GM12878 (cell line): Measurements from ENCODE around the gene ADAMTS2. TPM values are rescaled to one million over a fixed set of nuclear protein-coding genes. Genes with fewer than 3 reads are reported as not detected.

Source experiments
- ATAC-seq: fragments of 200-7000 bp; cut with Tn5 transposase; 3 replicates; pipeline ENCODE4 v1.9.1; 2020; ENCODE audit warnings: mild to moderate bottlenecking, moderate library complexity
- BruUV-seq: library from RNA; stranded (reverse); fragments of 400-500 nt; replicated peaks from 2 replicates; lab custom pipeline; 2021; lab: Mats Ljungman, UMichigan
- CTCF ChIA-PET: fragments of 300-600 bp; sonication (Branson Sonifier 250); formaldehyde crosslinking; extraction: SDS; loops from one replicate; lab custom pipeline; 2021; ENCODE audit warnings: inconsistent platforms; lab: Yijun Ruan, JAX
- POLR2A ChIA-PET: fragments of 350-600 bp; formaldehyde crosslinking; extraction: SDS; loops from one replicate; lab custom pipeline; 2021; ENCODE audit warnings: inconsistent platforms; lab: Charles Lee
- RAD21 ChIA-PET: fragments of 300-600 bp; sonication (Branson Sonifier 250); formaldehyde crosslinking; loops from one replicate; lab custom pipeline; 2023; ENCODE audit warnings: antibody characterized with exemption; ENCODE audit not compliant: unreplicated experiment; lab: Charles Lee
- SMC1A ChIA-PET: fragments of 300-600 bp; sonication (Branson Sonifier 250); formaldehyde crosslinking; loops from one replicate; lab custom pipeline; 2023; ENCODE audit not compliant: unreplicated experiment, uncharacterized antibody; lab: Charles Lee
- DNase-seq: peaks from one replicate; pipeline ENCODE4 v3.0.0-alpha.2; 2011; ENCODE audit warnings: low read depth, low spot score
- FAIRE-seq: peaks from 3 replicates; lab custom pipeline; 2011; peaks lifted over from hg19 to GRCh38; lab: Jason Lieb, UNC
- H2AFZ ChIP-seq: 2 replicates; pipeline ENCODE4 v1.6.0; 2011; ENCODE audit warnings: low read depth, low read length, control low read depth; ENCODE audit not compliant: control insufficient read depth
- H3K27ac ChIP-seq: 2 replicates; pipeline ENCODE4 v1.5.1; 2011; ENCODE audit warnings: control low read depth; ENCODE audit not compliant: control insufficient read depth, insufficient read depth
- H3K27me3 ChIP-seq, 2 experiments: replicated peaks in 1 of 2; 2 replicates each; pipeline versions ENCODE4 v1.6.0 to v1.6.1; 2011; ENCODE audit warnings: low read length in 1 of 2; ENCODE audit not compliant: control insufficient read depth in 2 of 2, insufficient read depth in 2 of 2
- H3K36me3 ChIP-seq, 2 experiments: 2 replicates each; pipeline ENCODE4 v1.5.1; 2011; ENCODE audit warnings: low read length in 1 of 2; ENCODE audit not compliant: control insufficient read depth in 2 of 2, insufficient read depth in 2 of 2
- H3K4me1 ChIP-seq: 2 replicates; pipeline ENCODE4 v1.6.1; 2011; ENCODE audit warnings: mild to moderate bottlenecking, low read length, moderate library complexity, mixed read lengths; ENCODE audit not compliant: control insufficient read depth, insufficient read depth
- H3K4me2 ChIP-seq: 2 replicates; pipeline ENCODE4 v1.6.0; 2011; ENCODE audit warnings: control low read depth; ENCODE audit not compliant: control insufficient read depth, insufficient read depth
- H3K4me3 ChIP-seq: fragments of 200-600 bp; sonication (generic); 2 replicates; pipeline ENCODE4 v1.5.1; 2016
- H3K79me2 ChIP-seq: 2 replicates; pipeline ENCODE4 v1.6.0; 2011; ENCODE audit warnings: low read length; ENCODE audit not compliant: control insufficient read depth, insufficient read depth
- H3K9ac ChIP-seq: 2 replicates; pipeline ENCODE4 v1.8.0; 2011; ENCODE audit warnings: low read length, control low read depth, mixed read lengths; ENCODE audit not compliant: control insufficient read depth, insufficient read depth
- H3K9me3 ChIP-seq: replicated peaks from 3 replicates; pipeline ENCODE4 v1.5.1; 2011; ENCODE audit warnings: mild to moderate bottlenecking, low read length; ENCODE audit not compliant: control insufficient read depth, insufficient read depth
- H4K20me1 ChIP-seq: 2 replicates; pipeline ENCODE4 v1.6.0; 2011; ENCODE audit not compliant: control insufficient read depth, insufficient read depth
- FOS ChIP-seq: IDR thresholded peaks from 3 replicates; pipeline ENCODE4 v1.6.1; 2011; ENCODE audit warnings: borderline replicate concordance; ENCODE audit not compliant: insufficient read length; ENCODE audit errors: extremely low read depth
- GABPA ChIP-seq: IDR thresholded peaks from 2 replicates; pipeline ENCODE4 v1.6.1; 2014; ENCODE audit warnings: antibody characterized with exemption, low read depth, mild to moderate bottlenecking, inconsistent platforms
- GATAD2B ChIP-seq: fragments of 450-650 bp; conservative IDR thresholded peaks from 2 replicates; pipeline ENCODE4 v1.6.1; 2017; ENCODE audit warnings: low read depth, mild to moderate bottlenecking, moderate library complexity
- IKZF2 ChIP-seq, 2 experiments: fragments of 450-650 bp; IDR thresholded peaks; 2 replicates each; pipeline ENCODE4 v1.6.1; 2017; ENCODE audit warnings: mild to moderate bottlenecking in 2 of 2, moderate library complexity in 2 of 2
- KAT2A ChIP-seq: conservative IDR thresholded peaks from 2 replicates; pipeline ENCODE4 v1.6.1; 2011; ENCODE audit warnings: low read depth, low read length; ENCODE audit not compliant: control insufficient read depth
- NFXL1 ChIP-seq: fragments of 450-650 bp; IDR thresholded peaks from 2 replicates; pipeline ENCODE4 v1.6.1; 2017; ENCODE audit warnings: antibody characterized with exemption, mild to moderate bottlenecking, borderline replicate concordance
- NFYB ChIP-seq: IDR thresholded peaks from 2 replicates; pipeline ENCODE4 v1.6.1; 2011; ENCODE audit warnings: low read depth, mild to moderate bottlenecking, low read length, improper control_type of control experiment, moderate library complexity; ENCODE audit not compliant: insufficient read depth
- NRF1 ChIP-seq: conservative IDR thresholded peaks from 2 replicates; pipeline ENCODE4 v1.6.1; 2011; ENCODE audit warnings: mild to moderate bottlenecking, low read depth, low read length, improper control_type of control experiment
- RAD21 ChIP-seq: IDR thresholded peaks from 2 replicates; pipeline ENCODE4 v1.6.1; 2011; ENCODE audit warnings: mild to moderate bottlenecking, low read depth, low read length, moderate library complexity; ENCODE audit not compliant: insufficient read depth
- SMAD1 ChIP-seq: fragments of 450-650 bp; IDR thresholded peaks from 2 replicates; pipeline ENCODE4 v1.6.1; 2018; ENCODE audit warnings: mild to moderate bottlenecking, low read depth; ENCODE audit not compliant: partially characterized antibody
- SMARCA5 ChIP-seq: fragments of 450-650 bp; IDR thresholded peaks from 2 replicates; pipeline ENCODE4 v1.6.1; 2017; ENCODE audit warnings: mild to moderate bottlenecking
- WGBS: methylation state at CpG from one replicate; pipeline ENCODE4 v1.1.6; 2016; ENCODE audit warnings: low lambda C conversion rate; ENCODE audit not compliant: insufficient replicate concordance, insufficient coverage; ENCODE audit errors: missing lambda C conversion rate; 5-methylcytosine and 5-hydroxymethylcytosine counted together
- in situ Hi-C: fragments of 300-500 bp; cut with MboI; formaldehyde crosslinking; loops from 9 replicates; pipeline ENCODE4 v1.14.3; 2018; ENCODE audit warnings: mixed read lengths
- intact Hi-C: fragments of 100-400 bp; cut with micrococcal nuclease; formaldehyde crosslinking; loops from one replicate; pipeline ENCODE4 v1.14.2; 2022; ENCODE audit not compliant: unreplicated experiment
- polyA plus RNA-seq, 11 experiments: library from polyadenylated mRNA; depleted of rRNA in 4 of 11; unstranded in 6 of 11; stranded (reverse) in 5 of 11; fragments of >200 nt; fragmentation: Nextera tagmentation in 4 of 11; fragmentation: Illumina TruSeq in 1 of 11; extraction: Ambion mirVana in 4 of 11; extraction: Trizol in 1 of 11; gene quantifications; 1 replicate in 1 of 11; 2 replicates in 10 of 11; pipeline versions ENCODE4 v1.2.1 to v1.2.3, GENCODE V29; 2011 to 2016; ENCODE audit warnings: inconsistent platforms in 2 of 11, missing spikeins in 2 of 11, low read depth in 1 of 11
- total RNA-seq, 4 experiments: library from RNA; depleted of rRNA in 3 of 4; stranded (reverse); fragments of >200 nt in 3 of 4; fragmentation: Illumina TruSeq in 1 of 4; extraction: Trizol in 1 of 4; gene quantifications; 2 replicates each; pipeline versions ENCODE4 v1.2.1 to v1.2.3, GENCODE V29; 2013 to 2021
- TF ChIP-seq, protein P1 (sequence below): fragments of 450-650 bp; IDR thresholded peaks from 2 replicates; pipeline ENCODE4 v1.6.1; 2017; ENCODE audit warnings: antibody characterized with exemption, mild to moderate bottlenecking, moderate library complexity
- TF ChIP-seq, protein P2 (sequence below): fragments of 150-350 bp; IDR thresholded peaks from 2 replicates; pipeline ENCODE4 v1.6.1; 2014; ENCODE audit warnings: mild to moderate bottlenecking, low read depth, low read length
- TF ChIP-seq, protein P3 (sequence below): fragments of 450-650 bp; conservative IDR thresholded peaks from 2 replicates; pipeline ENCODE4 v1.6.1; 2017; ENCODE audit warnings: mild to moderate bottlenecking, moderate library complexity
- TF ChIP-seq, protein P4 (sequence below): fragments of 450-650 bp; IDR thresholded peaks from 2 replicates; pipeline ENCODE4 v1.6.1; 2017; ENCODE audit warnings: mild to moderate bottlenecking

Gene ADAMTS2
- total and polyA plus RNA-seq, 10 of the 15 experiments (the other 5 are each of a cell fraction or from before 2014, with no cell fraction given): 0.03 to 0.05 TPM; not detected in 8

DNA sequence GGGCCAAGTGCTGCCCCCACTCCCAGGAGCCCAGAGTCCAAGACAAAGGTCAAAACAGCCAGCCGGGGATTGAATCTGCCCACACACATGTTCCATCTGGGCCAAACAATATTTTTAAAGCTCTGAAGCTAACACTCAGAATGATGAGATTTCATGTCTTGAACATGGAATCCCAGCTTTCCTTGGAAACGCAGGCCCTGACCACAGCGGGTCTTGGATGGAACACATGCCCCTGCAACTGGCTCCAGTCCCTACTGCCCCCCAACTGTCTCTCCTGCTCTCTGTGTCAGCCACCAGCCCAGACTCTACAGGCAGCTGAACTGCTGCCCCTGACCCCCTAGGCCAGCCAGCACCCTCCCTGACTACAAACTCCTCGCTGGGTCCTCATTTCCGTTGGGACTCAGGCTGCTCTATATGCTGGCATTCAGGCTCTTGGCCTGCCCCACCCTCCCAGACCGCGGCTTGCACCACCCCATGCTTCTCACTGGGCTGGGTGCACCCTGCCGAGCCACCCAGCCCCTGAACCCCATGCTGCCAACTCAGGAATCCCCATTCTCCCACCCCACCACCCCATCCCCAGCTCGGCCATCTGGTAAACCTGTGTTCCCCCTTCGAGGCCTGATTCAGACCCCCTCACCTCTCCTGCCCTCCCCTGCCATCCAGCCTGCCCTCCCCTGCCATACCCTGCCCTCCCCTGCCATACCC lies 71.7 kb downstream of the ADAMTS2 start:
- ATAC-seq: no peak
- intact Hi-C loops: no loop called here
- no TSS peak for BruUV-seq
- Histone ChIP-seq H3K27ac (no peak overlapping the region), H3K4me1 (no peaks in the 10 kb centered on the region), H4K20me1 (no peaks in the 10 kb centered on the region), H3K9me3 (no peaks in the 10 kb centered on the region; the same call in 2 of the 3 replicates), H3K36me3 (no peaks in the 10 kb centered on the region), H3K27me3 (no peaks in the 10 kb centered on the region), H3K79me2 (no peaks in the 10 kb centered on the region), H3K4me2 (no peak overlapping the region), H3K4me3 (no peak overlapping the region), H2AFZ (no peak overlapping the region), H3K9ac (no peak overlapping the region)
- ChIA-PET RAD21 (no interaction called here), SMC1A (no interaction called here), CTCF (no interaction called here), POLR2A (no interaction called here)
- FAIRE-seq: no peak
- WGBS: 34% methylated on average over 10 of the region's 10 CpGs
- no peak for DNase-seq
- no peak for TF ChIP-seq SMAD1
- no peak for TF ChIP-seq GABPA
- TF ChIP-seq, protein P1, sequence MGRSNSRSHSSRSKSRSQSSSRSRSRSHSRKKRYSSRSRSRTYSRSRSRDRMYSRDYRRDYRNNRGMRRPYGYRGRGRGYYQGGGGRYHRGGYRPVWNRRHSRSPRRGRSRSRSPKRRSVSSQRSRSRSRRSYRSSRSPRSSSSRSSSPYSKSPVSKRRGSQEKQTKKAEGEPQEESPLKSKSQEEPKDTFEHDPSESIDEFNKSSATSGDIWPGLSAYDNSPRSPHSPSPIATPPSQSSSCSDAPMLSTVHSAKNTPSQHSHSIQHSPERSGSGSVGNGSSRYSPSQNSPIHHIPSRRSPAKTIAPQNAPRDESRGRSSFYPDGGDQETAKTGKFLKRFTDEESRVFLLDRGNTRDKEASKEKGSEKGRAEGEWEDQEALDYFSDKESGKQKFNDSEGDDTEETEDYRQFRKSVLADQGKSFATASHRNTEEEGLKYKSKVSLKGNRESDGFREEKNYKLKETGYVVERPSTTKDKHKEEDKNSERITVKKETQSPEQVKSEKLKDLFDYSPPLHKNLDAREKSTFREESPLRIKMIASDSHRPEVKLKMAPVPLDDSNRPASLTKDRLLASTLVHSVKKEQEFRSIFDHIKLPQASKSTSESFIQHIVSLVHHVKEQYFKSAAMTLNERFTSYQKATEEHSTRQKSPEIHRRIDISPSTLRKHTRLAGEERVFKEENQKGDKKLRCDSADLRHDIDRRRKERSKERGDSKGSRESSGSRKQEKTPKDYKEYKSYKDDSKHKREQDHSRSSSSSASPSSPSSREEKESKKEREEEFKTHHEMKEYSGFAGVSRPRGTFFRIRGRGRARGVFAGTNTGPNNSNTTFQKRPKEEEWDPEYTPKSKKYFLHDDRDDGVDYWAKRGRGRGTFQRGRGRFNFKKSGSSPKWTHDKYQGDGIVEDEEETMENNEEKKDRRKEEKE: no peak
- TF ChIP-seq NFXL1: no peak
- no peak for TF ChIP-seq FOS
- TF ChIP-seq, protein P2, sequence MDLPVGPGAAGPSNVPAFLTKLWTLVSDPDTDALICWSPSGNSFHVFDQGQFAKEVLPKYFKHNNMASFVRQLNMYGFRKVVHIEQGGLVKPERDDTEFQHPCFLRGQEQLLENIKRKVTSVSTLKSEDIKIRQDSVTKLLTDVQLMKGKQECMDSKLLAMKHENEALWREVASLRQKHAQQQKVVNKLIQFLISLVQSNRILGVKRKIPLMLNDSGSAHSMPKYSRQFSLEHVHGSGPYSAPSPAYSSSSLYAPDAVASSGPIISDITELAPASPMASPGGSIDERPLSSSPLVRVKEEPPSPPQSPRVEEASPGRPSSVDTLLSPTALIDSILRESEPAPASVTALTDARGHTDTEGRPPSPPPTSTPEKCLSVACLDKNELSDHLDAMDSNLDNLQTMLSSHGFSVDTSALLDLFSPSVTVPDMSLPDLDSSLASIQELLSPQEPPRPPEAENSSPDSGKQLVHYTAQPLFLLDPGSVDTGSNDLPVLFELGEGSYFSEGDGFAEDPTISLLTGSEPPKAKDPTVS: no peak
- no peak for TF ChIP-seq RAD21
- no peak for TF ChIP-seq GATAD2B
- no peak for TF ChIP-seq NFYB
- TF ChIP-seq, protein P3, sequence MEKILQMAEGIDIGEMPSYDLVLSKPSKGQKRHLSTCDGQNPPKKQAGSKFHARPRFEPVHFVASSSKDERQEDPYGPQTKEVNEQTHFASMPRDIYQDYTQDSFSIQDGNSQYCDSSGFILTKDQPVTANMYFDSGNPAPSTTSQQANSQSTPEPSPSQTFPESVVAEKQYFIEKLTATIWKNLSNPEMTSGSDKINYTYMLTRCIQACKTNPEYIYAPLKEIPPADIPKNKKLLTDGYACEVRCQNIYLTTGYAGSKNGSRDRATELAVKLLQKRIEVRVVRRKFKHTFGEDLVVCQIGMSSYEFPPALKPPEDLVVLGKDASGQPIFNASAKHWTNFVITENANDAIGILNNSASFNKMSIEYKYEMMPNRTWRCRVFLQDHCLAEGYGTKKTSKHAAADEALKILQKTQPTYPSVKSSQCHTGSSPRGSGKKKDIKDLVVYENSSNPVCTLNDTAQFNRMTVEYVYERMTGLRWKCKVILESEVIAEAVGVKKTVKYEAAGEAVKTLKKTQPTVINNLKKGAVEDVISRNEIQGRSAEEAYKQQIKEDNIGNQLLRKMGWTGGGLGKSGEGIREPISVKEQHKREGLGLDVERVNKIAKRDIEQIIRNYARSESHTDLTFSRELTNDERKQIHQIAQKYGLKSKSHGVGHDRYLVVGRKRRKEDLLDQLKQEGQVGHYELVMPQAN: no peak
- TF ChIP-seq KAT2A: no peak
- TF ChIP-seq IKZF2 (IDR thresholded peaks at IDR 0.05): no peak
- TF ChIP-seq NRF1: no peak
- no peak for TF ChIP-seq SMARCA5
- TF ChIP-seq, protein P4, sequence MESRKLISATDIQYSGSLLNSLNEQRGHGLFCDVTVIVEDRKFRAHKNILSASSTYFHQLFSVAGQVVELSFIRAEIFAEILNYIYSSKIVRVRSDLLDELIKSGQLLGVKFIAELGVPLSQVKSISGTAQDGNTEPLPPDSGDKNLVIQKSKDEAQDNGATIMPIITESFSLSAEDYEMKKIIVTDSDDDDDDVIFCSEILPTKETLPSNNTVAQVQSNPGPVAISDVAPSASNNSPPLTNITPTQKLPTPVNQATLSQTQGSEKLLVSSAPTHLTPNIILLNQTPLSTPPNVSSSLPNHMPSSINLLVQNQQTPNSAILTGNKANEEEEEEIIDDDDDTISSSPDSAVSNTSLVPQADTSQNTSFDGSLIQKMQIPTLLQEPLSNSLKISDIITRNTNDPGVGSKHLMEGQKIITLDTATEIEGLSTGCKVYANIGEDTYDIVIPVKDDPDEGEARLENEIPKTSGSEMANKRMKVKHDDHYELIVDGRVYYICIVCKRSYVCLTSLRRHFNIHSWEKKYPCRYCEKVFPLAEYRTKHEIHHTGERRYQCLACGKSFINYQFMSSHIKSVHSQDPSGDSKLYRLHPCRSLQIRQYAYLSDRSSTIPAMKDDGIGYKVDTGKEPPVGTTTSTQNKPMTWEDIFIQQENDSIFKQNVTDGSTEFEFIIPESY: no peak
- in situ Hi-C loops: no loop called here
